Loucy (cell line): ENCODE data around the gene UBE3C.

Experiments used
- H2AFZ ChIP-seq: fragments of 200-600 bp; sonication (generic); 2 replicates; pipeline ENCODE4 v1.6.0; 2016; ENCODE audit warnings: antibody characterized with exemption, mild to moderate bottlenecking, low read length, moderate library complexity
- H3F3A ChIP-seq: fragments of 200-600 bp; 2 replicates; pipeline ENCODE4 v1.6.0; 2016; ENCODE audit warnings: antibody characterized with exemption, low read depth, mild to moderate bottlenecking
- H3K27me3 ChIP-seq: fragments of 200-600 bp; sonication (generic); 2 replicates; pipeline ENCODE4 v1.6.1; 2014; ENCODE audit warnings: low read length, mild to moderate bottlenecking; ENCODE audit not compliant: insufficient read depth, poor library complexity, severe bottlenecking
- H3K36me3 ChIP-seq: fragments of 200-600 bp; sonication (generic); 2 replicates; pipeline ENCODE4 v1.6.1; 2016; ENCODE audit warnings: low read length; ENCODE audit not compliant: insufficient read depth
- H3K4me1 ChIP-seq: fragments of 200-600 bp; sonication (generic); 2 replicates; pipeline ENCODE4 v1.5.1; 2014; ENCODE audit warnings: low read length, mild to moderate bottlenecking; ENCODE audit not compliant: insufficient read depth, poor library complexity, severe bottlenecking
- H3K4me2 ChIP-seq: fragments of 200-600 bp; sonication (generic); 2 replicates; pipeline ENCODE4 v1.6.0; 2014; ENCODE audit warnings: antibody characterized with exemption, low read length, low read depth, mild to moderate bottlenecking; ENCODE audit not compliant: poor library complexity, severe bottlenecking
- H3K4me3 ChIP-seq: fragments of 200-600 bp; sonication (generic); 2 replicates; pipeline ENCODE4 v1.5.1; 2014; ENCODE audit warnings: low read length, mild to moderate bottlenecking, mixed read lengths; ENCODE audit not compliant: poor library complexity, severe bottlenecking
- H3K79me2 ChIP-seq: fragments of 200-600 bp; sonication (generic); 2 replicates; pipeline ENCODE4 v1.6.1; 2014; ENCODE audit warnings: low read length; ENCODE audit not compliant: insufficient read depth
- H3K9ac ChIP-seq: fragments of 200-600 bp; sonication (generic); 2 replicates; pipeline ENCODE4 v1.6.0; 2014; ENCODE audit warnings: mild to moderate bottlenecking, low read depth, low read length, moderate library complexity; ENCODE audit not compliant: poor library complexity, severe bottlenecking
- H3K9me2 ChIP-seq: fragments of 200-600 bp; sonication (generic); replicated peaks from 2 replicates; pipeline ENCODE4 v1.6.1; 2016; ENCODE audit warnings: low read depth, low read length, mixed read lengths
- H3K9me3 ChIP-seq: fragments of 200-600 bp; sonication (generic); 2 replicates; pipeline ENCODE4 v1.6.1; 2014; ENCODE audit warnings: mild to moderate bottlenecking, antibody characterized with exemption, low read length, low read depth; ENCODE audit not compliant: insufficient read depth
- H4K20me1 ChIP-seq: fragments of 200-600 bp; sonication (generic); 2 replicates; pipeline ENCODE4 v1.6.0; 2014; ENCODE audit warnings: antibody characterized with exemption, low read length, mild to moderate bottlenecking; ENCODE audit not compliant: insufficient read depth, poor library complexity, severe bottlenecking
- EZH2phosphoT487 ChIP-seq: fragments of 200-600 bp; IDR thresholded peaks from 2 replicates; pipeline ENCODE4 v1.6.1; 2018; ENCODE audit warnings: antibody characterized with exemption, mild to moderate bottlenecking, moderate library complexity, borderline replicate concordance
- TF ChIP-seq, protein P1 (sequence below): fragments of 200-600 bp; sonication (generic); conservative IDR thresholded peaks from 2 replicates; pipeline ENCODE4 v1.5.1; 2014; ENCODE audit warnings: mild to moderate bottlenecking, antibody characterized with exemption, low read length

UBE3C gene

GRCh38 chr7:157143788-157144187, 5.1 kb downstream of the UBE3C start:
- H2AFZ ChIP-seq = no peak overlapping the region
- peak overlapping the region; percentile 84 for H3K4me2 ChIP-seq
- H3K9me2 ChIP-seq = no peaks in the 10 kb centered on the region
- H3K4me3 ChIP-seq = peak overlapping the region; percentile 28
- H3K9ac ChIP-seq = peak overlapping the region; percentile 8
- no peaks in the 10 kb centered on the region for H3K36me3 ChIP-seq
- H3K27me3 ChIP-seq = no peaks in the 10 kb centered on the region
- peaks cover 63% of the 10 kb centered on the region for H3K4me1 ChIP-seq
- peaks cover 97% of the 10 kb centered on the region for H3K79me2 ChIP-seq
- TF ChIP-seq, protein P1, sequence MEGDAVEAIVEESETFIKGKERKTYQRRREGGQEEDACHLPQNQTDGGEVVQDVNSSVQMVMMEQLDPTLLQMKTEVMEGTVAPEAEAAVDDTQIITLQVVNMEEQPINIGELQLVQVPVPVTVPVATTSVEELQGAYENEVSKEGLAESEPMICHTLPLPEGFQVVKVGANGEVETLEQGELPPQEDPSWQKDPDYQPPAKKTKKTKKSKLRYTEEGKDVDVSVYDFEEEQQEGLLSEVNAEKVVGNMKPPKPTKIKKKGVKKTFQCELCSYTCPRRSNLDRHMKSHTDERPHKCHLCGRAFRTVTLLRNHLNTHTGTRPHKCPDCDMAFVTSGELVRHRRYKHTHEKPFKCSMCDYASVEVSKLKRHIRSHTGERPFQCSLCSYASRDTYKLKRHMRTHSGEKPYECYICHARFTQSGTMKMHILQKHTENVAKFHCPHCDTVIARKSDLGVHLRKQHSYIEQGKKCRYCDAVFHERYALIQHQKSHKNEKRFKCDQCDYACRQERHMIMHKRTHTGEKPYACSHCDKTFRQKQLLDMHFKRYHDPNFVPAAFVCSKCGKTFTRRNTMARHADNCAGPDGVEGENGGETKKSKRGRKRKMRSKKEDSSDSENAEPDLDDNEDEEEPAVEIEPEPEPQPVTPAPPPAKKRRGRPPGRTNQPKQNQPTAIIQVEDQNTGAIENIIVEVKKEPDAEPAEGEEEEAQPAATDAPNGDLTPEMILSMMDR = no peak
- no peak for TF ChIP-seq EZH2phosphoT487
- no peaks in the 10 kb centered on the region for H3K9me3 ChIP-seq
- no peaks in the 10 kb centered on the region for H3F3A ChIP-seq
- H4K20me1 ChIP-seq = peaks cover 96% of the 10 kb centered on the region

DNA sequence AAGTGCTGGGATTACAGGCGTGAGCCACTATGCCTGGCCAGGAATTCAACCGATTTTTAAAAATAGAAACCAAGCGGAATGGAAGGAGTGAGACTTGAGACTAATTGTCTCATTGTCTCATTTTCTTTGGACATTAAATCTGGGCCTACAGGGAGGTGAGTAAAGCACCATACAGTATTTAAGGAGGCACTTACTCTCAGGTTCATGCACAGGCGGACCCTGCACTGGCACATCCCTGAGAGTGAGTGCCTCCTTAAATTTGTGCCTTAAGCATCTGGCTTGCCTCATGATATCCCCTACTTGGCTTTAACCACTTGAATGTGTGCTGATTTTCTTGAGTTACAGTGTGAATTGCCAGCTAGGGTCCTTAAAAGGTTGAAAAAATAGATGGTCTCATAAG, 10.6 kb downstream of the UBE3C start:
- TF ChIP-seq, protein P1 = no peak
- TF ChIP-seq EZH2phosphoT487 = no peak
- Histone ChIP-seq H3K9ac (no peak overlapping the region), H4K20me1 (peaks cover 95% of the 10 kb centered on the region)

DNA sequence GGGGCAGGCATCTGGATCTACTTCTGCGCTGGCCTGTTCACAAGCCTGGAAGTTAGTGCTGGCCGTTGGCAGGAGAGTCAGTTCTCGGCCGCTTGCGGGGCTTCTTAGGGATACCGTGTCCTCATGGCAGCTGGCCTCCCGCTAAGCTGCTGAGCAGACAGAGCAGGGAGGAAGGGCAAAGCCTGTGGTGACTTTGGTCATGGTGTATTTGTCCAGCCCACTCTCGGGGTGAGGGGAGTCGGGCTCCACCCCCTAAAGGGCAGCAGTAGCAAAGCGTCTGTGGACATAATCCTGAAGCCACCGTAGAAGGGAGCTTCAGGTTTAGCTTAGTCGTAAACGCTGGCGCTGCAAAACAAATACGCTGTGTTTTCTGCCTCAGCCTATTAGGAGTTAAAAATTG, 12.2 kb downstream of the UBE3C start:
- Histone ChIP-seq H3K4me1 (peaks cover 40% of the 10 kb centered on the region), H3K79me2 (peaks cover 100% of the 10 kb centered on the region), H2AFZ (no peak overlapping the region), H3K4me3 (no peak overlapping the region), H3K27me3 (no peaks in the 10 kb centered on the region), H4K20me1 (peaks cover 94% of the 10 kb centered on the region), H3K9me3 (no peaks in the 10 kb centered on the region), H3F3A (no peaks in the 10 kb centered on the region), H3K36me3 (no peaks in the 10 kb centered on the region), H3K9ac (no peak overlapping the region), H3K4me2 (peak overlapping the region; percentile 2), H3K9me2 (no peaks in the 10 kb centered on the region)
- TF ChIP-seq, protein P1 = no peak
- no peak for TF ChIP-seq EZH2phosphoT487

More for the DNA sequence above, 10.6 kb downstream of the UBE3C start:
- Histone ChIP-seq H3K4me1 (peaks cover 49% of the 10 kb centered on the region), H3K9me2 (no peaks in the 10 kb centered on the region), H3K27me3 (no peaks in the 10 kb centered on the region), H3K79me2 (peaks cover 100% of the 10 kb centered on the region), H3K9me3 (no peaks in the 10 kb centered on the region), H3K4me3 (no peak overlapping the region), H3K4me2 (peak overlapping the region; percentile 7), H3K36me3 (no peaks in the 10 kb centered on the region), H3F3A (no peaks in the 10 kb centered on the region), H2AFZ (no peak overlapping the region)
